NT2/D1 (cell line): ENCODE measurements around the gene CCL4.
"Not testable (repeated sequence)": the region's sequence is repeated elsewhere in the genome, so short reads cannot be mapped to it uniquely, and the experiment has no call there.

Experiments used
- DNase-seq: peaks from one replicate; pipeline ENCODE4 v3.0.0-alpha.2; 2011; ENCODE audit warnings: low read depth, low spot score
- H3K27me3 ChIP-seq: 2 replicates; pipeline ENCODE4 v1.6.0; 2011; ENCODE audit warnings: mild to moderate bottlenecking; ENCODE audit not compliant: insufficient read length, insufficient read depth
- H3K36me3 ChIP-seq: 2 replicates; pipeline ENCODE4 v1.6.1; 2011; ENCODE audit warnings: mild to moderate bottlenecking, low read length, mixed read lengths; ENCODE audit not compliant: insufficient read depth, insufficient read length
- H3K4me1 ChIP-seq: 2 replicates; pipeline ENCODE4 v1.5.1; 2011; ENCODE audit not compliant: insufficient read depth, insufficient read length
- H3K4me3 ChIP-seq: 2 replicates; pipeline ENCODE4 v1.5.1; 2011; ENCODE audit warnings: low read depth; ENCODE audit not compliant: insufficient read length
- H3K9ac ChIP-seq: 2 replicates; pipeline ENCODE4 v1.6.0; 2011; ENCODE audit warnings: low read depth; ENCODE audit not compliant: insufficient read length
- H3K9me3 ChIP-seq: 2 replicates; pipeline ENCODE4 v1.5.1; 2011; ENCODE audit warnings: mild to moderate bottlenecking, low read length; ENCODE audit not compliant: insufficient read depth
- SUZ12 ChIP-seq: IDR thresholded peaks from 2 replicates; pipeline ENCODE4 v1.6.1; 2011; ENCODE audit not compliant: insufficient read length, insufficient read depth; ENCODE audit errors: extremely low read depth
- YY1 ChIP-seq: IDR thresholded peaks from 2 replicates; pipeline ENCODE4 v1.6.1; 2011; ENCODE audit not compliant: insufficient read length, insufficient read depth
- ZNF274 ChIP-seq: IDR thresholded peaks from 2 replicates; pipeline ENCODE4 v1.6.1; 2011; ENCODE audit warnings: mild to moderate bottlenecking, low read depth, low read length

Gene CCL4

DNA sequence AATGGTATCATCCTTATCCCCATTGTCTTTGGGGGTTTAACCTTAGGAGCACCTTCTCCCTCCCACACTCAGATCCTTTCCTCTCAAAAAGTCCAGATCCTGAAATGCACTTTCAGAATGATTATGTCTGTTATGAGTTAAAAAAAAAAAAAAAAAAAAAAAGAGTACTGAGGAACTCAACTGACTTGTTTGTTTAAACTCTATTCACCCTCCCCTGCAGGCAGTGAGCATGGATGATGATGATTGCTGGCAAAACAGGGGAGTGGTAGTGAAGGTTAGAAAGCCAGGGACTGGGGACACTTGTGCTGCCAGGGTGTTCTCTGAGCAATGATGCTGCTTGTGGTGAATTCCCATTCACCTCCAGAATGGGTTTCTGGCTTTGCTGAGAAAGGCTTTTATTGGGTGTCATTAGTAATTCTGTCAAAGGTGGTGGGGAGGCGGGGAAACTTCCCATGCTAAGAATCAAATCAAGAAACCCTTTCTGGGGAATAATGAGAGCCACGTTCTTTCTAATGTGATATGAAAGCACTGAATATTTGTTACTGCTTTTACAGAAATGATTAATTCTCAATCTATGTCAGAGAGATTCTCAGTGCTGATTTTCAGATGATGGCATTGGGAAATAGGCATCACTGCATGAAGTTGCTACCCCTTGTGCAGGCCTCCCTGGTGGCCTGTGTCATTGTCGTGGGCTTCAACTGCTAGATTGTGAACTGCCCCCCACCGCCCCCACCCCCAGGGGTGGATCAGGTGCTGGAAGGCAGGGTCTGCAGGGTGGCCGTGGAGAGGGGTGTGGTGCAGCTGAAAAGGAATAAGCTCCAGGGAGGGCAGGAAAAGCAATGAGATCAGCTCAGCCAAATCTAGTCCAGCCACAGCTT is 14.1 kb downstream of the CCL4 start:
- Histone ChIP-seq H3K4me3 (no peak overlapping the region), H3K4me1 (peaks cover 2% of the 10 kb centered on the region), H3K27me3 (no peaks in the 10 kb centered on the region), H3K9me3 (0 out of 2 replicates have a peak, but pooled peaks cover 4% of the 10 kb centered on the region), H3K9ac (no peak overlapping the region), H3K36me3 (no peaks in the 10 kb centered on the region)
- TF ChIP-seq YY1 (no peak), ZNF274 (no peak), SUZ12 (no peak)
- no peak for DNase-seq

DNA sequence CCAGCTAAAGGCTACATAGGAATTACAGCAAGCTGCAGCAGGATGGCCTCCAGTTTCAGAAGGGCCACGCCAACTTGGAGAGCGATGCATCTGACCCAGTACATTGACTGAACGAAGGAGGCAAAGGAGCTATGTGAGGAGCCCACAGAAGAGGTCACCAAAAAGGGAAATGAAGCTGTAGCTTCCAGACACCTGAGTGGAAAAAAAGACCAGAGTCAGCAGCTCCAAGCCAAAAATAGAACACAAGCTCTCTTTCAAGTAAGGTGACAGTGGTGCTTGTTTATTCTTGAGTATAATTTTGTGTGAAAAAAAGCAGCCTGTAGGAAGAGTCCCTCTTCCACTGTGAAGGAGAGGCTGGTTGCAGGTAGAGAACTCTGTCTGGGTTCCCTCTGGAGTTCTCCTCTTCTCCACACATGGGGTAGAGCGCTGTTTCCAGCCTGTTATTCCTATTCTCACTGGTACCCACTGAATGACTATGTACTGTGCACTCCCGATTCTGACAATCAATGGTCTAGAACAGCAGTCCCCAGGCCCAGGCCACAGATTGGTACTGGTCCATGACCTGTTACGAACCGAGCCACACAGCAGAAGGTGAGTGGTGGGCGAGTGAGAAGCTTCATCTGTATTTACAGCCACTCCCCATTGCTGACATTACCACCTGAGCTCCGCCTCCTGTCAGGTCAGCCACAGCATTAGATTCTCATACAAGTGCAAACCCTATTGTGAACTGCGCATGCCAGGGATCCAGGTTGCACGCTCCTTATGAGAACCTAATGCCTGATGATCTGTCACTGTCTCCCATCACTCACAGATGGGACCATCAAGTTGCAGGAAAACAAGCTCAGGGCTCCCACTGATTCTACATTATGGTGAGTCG is 15.1 kb downstream of the CCL4 start:
- H3K4me3 ChIP-seq: no peak overlapping the region
- H3K36me3 ChIP-seq: no peaks in the 10 kb centered on the region
- H3K27me3 ChIP-seq: no peaks in the 10 kb centered on the region
- H3K4me1 ChIP-seq: peaks cover 2% of the 10 kb centered on the region
- DNase-seq: no peak
- no peaks in the 10 kb centered on the region for H3K9me3 ChIP-seq
- TF ChIP-seq ZNF274: no peak
- TF ChIP-seq YY1: no peak
- no peak for TF ChIP-seq SUZ12
- H3K9ac ChIP-seq: no peak overlapping the region

DNA sequence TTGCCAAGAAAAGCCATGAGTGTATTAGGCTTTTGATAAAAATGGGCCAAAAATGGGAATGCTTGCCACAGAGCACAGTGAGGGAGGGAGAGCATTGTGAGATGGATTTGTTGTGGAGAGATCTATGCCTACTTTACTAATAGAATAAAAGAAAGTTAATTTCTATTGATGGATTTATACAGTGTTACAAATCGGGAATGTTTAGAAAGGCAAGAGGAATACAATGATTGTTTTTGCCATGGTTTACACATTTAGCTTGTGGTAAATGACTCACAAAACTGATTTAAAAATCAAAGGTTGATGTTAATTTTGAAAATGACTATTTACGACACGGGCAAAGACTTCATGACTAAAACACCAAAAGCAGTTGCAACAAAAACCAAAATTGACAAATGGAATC is 16.6 kb downstream of the CCL4 start:
- H3K36me3 ChIP-seq: no peaks in the 10 kb centered on the region
- no peak overlapping the region for H3K9ac ChIP-seq
- TF ChIP-seq SUZ12 (no peak), YY1 (no peak), ZNF274 (no peak)
- H3K4me1 ChIP-seq: peaks cover 2% of the 10 kb centered on the region
- H3K4me3 ChIP-seq: no peak overlapping the region
- H3K27me3 ChIP-seq: no peaks in the 10 kb centered on the region
- peaks cover 14% of the 10 kb centered on the region for H3K9me3 ChIP-seq
- DNase-seq: no peak

DNA sequence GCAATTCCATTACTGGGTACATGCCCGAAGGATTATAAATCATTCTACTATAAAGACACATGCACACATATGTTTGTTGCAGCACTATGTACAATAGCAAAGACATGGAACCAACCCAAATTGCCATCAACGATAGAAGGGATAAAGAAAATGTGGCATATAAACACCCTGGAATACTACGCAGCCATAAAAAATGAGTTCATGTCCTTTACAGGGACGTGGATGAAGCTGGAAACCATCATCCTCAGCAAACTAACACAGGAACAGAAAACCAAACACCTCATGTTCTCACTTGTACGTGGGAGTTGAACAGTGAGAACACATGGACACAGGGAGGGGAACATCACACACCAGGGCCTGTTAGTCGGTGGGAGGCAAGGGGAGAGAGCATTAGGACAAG is 17.5 kb downstream of the CCL4 start:
- H3K36me3 ChIP-seq, H3K27me3 ChIP-seq, H3K9ac ChIP-seq, H3K4me3 ChIP-seq, DNase-seq, H3K4me1 ChIP-seq: not testable (repeated sequence)
- H3K9me3 ChIP-seq: peaks cover 22% of the 10 kb centered on the region

DNA sequence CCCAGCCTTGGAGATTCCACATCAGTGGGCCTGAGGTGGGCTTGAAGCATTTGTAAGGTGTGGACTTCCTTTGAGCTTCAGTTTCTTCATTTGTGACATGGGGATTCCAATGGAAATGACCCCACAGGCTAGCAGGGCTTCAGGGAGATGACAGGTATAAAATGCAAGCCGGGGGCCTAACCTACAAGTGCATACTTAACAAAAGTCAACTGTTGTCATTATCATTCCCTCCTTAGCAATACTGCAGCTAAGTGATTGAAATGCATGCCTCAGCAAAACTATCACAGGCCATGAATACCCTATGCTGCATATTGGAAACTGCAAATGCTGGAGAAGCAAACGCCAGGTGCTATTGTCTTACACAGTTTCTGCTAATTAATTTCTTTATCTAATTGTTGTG is 19.8 kb downstream of the CCL4 start:
- TF ChIP-seq SUZ12 (no peak), YY1 (no peak), ZNF274 (no peak)

DNA sequence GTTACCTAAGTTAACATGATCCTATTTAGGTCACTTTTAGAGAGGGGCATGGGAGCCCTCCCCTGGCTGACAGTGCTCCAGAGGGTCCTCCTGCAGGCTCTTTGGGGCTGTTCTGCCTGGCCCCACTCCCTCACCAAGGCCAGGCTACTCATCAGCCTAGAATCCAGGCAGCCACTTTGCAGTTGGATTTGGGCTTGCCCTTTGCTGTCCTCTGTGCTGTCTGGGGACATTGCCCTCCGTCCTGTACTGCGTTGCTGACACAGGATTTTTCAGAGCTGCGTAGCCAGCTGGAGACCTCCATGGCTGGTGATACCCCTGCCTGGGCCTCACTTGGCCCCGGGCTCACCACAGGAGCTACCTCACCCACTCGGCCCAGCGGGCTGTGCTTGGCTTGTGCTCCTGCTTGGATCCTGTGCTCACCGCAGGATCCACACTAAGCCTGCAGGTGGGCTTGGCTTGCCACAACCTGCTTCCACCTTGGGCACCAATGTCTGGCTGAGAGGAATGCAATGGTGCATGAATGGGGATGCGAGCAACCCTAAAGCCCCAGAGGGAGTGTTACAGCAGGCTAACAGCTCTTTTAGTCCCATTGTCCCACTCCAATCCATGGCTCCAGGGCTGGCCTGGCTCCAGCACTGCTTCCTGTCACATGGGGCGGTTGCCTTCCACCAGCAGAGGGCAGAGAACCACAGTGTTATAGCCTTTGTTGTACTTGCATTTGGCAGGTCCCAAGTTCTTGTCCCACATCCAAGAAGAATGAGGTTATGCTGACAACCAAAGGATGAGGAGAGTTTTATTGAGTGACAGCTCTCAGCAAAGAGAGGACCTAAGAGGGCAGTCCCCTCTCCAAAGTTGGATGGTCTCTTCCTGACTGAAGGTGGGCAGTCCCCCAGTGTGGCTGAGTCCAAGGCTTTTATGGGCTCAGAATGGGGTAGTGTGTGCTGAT is 21.5 kb downstream of the CCL4 start:
- TF ChIP-seq ZNF274 (no peak), YY1 (no peak), SUZ12 (no peak)
- Histone ChIP-seq H3K4me3 (no peak overlapping the region), H3K36me3 (no peaks in the 10 kb centered on the region), H3K9me3 (peaks cover 24% of the 10 kb centered on the region), H3K27me3 (no peaks in the 10 kb centered on the region), H3K4me1 (no peaks in the 10 kb centered on the region), H3K9ac (no peak overlapping the region)
- no peak for DNase-seq

More for the DNA sequence above, 19.8 kb downstream of the CCL4 start:
- Histone ChIP-seq H3K4me1 (peaks cover under 1% of the 10 kb centered on the region), H3K9ac (no peak overlapping the region), H3K9me3 (peaks cover 24% of the 10 kb centered on the region), H3K4me3 (no peak overlapping the region), H3K36me3 (no peaks in the 10 kb centered on the region), H3K27me3 (no peaks in the 10 kb centered on the region)
- peak; percentile 36 for DNase-seq
